ENCODE measurements around the gene TMEM87B. TPM values are rescaled to one million over a fixed set of nuclear protein-coding genes. Genes with fewer than 3 reads are reported as not detected.

The TMEM87B gene
- total and polyA plus RNA-seq, 2 experiments from 2014 or later, result 32.1 to 42.4 TPM

DNA sequence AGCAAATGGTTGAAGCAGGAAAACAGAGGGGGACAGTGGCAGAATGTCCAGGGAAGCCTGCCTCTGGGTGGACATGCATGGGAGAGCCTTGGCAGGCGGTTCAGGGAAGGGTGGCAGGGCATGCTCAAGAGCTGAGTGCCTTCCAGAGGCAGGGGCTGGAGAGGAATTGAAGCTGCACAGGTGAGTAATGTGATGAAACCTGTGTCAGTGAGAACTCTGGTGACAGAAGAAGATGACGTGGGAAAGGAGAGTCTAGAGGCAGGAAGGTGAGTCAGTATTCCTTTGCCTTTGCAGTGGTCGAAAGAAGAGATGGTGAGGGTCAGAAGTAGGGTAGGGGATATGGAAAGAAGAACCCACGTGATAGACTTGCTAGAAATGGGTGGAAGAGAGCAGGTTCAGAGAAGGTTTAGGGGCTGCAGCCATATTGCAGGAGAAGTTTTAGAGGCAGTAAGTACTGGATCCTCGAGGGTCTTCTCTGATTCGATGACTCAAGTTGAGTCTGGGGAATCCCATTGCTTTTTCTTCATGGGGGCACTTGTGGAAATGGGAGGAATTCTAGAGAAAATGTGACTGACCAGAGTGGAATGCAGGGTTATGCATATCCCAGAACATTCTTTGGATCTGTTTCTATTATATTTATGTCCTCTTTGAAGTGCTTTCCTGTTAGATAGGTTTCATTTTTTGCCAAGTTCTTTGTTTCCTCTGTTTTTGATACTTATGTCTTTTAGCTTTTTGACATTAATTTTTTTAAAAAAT is 37.4 kb downstream of the TMEM87B start:
- Histone ChIP-seq H3K4me1 (ENCODE audit: insufficient read depth) (peaks cover 30% of the 10 kb centered on the region), H2AFZ (no peak overlapping the region), H3K27ac (peak overlapping the region; percentile 23; the same call in 1 of the 2 replicates), H3K79me2 (ENCODE audit: insufficient read depth) (peaks cover 58% of the 10 kb centered on the region), H3K36me3 (ENCODE audit: low read depth) (peaks cover 40% of the 10 kb centered on the region), H3K4me3 (no peak overlapping the region), H3K9ac (no peak overlapping the region), H3K9me2 (ENCODE audit: insufficient read depth) (no peaks in the 10 kb centered on the region), H3F3A (ENCODE audit: insufficient read depth) (peaks cover 19% of the 10 kb centered on the region), H3K4me2 (ENCODE audit: unreplicated experiment) (peak overlapping the region; percentile 45), H4K20me1 (ENCODE audit: insufficient read depth) (no peaks in the 10 kb centered on the region), H3K27me3 (replicated peaks; ENCODE audit: insufficient read depth) (no peaks in the 10 kb centered on the region), H3K9me3 (ENCODE audit: low read depth) (no peaks in the 10 kb centered on the region)
- 72 to 82% methylated on average over 6 of the region's 6 CpGs for WGBS, 2 experiments (ENCODE audit: low coverage in 1 of 2, low lambda C conversion rate in 2 of 2, missing lambda C conversion rate in 2 of 2)
- TF ChIP-seq EZH2phosphoT487 (IDR thresholded peaks at IDR 0.05; ENCODE audit: insufficient read depth, low read depth) (no peak), EZH2 (IDR thresholded peaks at IDR 0.05; ENCODE audit: insufficient read depth, poor library complexity, severe bottlenecking) (no peak)
- DNase-seq, result peak; percentile 62
- in situ Hi-C loops (cut with MboI), result no loop called here

DNA sequence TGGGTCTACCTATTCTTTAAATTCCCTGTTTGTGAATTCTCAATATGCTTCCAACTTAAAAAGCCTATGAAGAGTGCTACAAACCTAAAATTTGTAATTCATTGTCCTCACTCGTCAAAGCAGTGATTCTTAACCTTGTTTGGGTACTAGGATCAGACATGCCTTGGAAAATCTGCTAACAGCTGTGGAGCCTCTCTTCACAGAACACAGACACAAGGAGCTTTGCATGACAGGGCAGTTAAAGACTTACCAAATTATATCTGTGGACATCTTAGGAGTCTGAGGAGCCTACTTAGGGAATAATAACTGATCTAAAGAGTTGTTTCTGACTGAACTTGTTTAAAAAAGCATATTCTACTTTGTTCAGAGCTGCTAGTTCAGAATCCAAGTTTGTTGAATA is 38.1 kb downstream of the TMEM87B start:
- WGBS, 2 experiments (ENCODE audit: low coverage in 1 of 2, low lambda C conversion rate in 2 of 2, missing lambda C conversion rate in 2 of 2), result 100% methylated on average over 1 of the region's 1 CpG
- Histone ChIP-seq H3K9ac (no peak overlapping the region), H3K27me3 (replicated peaks; ENCODE audit: insufficient read depth) (no peaks in the 10 kb centered on the region), H2AFZ (no peak overlapping the region), H3F3A (ENCODE audit: insufficient read depth) (peaks cover 19% of the 10 kb centered on the region), H3K4me1 (ENCODE audit: insufficient read depth) (peaks cover 30% of the 10 kb centered on the region), H3K27ac (peak overlapping the region; percentile 23; the same call in 1 of the 2 replicates), H3K79me2 (ENCODE audit: insufficient read depth) (peaks cover 50% of the 10 kb centered on the region), H4K20me1 (ENCODE audit: insufficient read depth) (no peaks in the 10 kb centered on the region), H3K4me3 (no peak overlapping the region), H3K9me3 (ENCODE audit: low read depth) (no peaks in the 10 kb centered on the region), H3K9me2 (ENCODE audit: insufficient read depth) (no peaks in the 10 kb centered on the region), H3K4me2 (ENCODE audit: unreplicated experiment) (peak overlapping the region; percentile 45), H3K36me3 (ENCODE audit: low read depth) (peaks cover 40% of the 10 kb centered on the region)
- DNase-seq, result peak; percentile 2
- in situ Hi-C loops (cut with MboI), result no loop called here
- no peak for TF ChIP-seq EZH2 (IDR thresholded peaks at IDR 0.05; ENCODE audit: insufficient read depth, poor library complexity, severe bottlenecking)
- TF ChIP-seq EZH2phosphoT487 (IDR thresholded peaks at IDR 0.05; ENCODE audit: insufficient read depth, low read depth), result no peak

DNA sequence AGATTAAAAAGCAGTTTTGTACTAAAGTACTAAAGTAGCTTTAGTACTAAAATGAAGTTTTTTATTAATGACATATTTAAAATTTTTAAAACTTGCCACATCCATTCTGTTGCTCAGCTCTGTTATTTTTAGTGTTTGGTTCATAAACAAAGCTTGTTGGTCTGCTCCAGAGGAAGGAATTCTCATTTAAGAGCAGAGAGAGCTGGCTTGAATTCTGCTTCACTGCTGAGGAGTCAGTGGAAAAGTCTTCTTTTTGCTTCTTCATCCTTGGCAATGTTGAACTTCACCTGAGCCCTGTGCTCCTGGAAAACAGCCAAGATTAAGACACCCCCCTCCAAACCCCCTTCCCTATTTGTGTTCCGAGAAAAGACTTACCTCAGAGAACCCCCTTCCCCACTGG is 40.6 kb downstream of the TMEM87B start:
- peaks cover 30% of the 10 kb centered on the region for H3K4me1 ChIP-seq (ENCODE audit: insufficient read depth)
- TF ChIP-seq EZH2 (IDR thresholded peaks at IDR 0.05; ENCODE audit: insufficient read depth, poor library complexity, severe bottlenecking), result no peak
- no peak for TF ChIP-seq EZH2phosphoT487 (IDR thresholded peaks at IDR 0.05; ENCODE audit: insufficient read depth, low read depth)
- peak overlapping the region; percentile 14; the same call in 1 of the 2 replicates for H2AFZ ChIP-seq
- peaks cover 41% of the 10 kb centered on the region for H3K36me3 ChIP-seq (ENCODE audit: low read depth)
- H3K4me2 ChIP-seq (ENCODE audit: unreplicated experiment), result peak overlapping the region; percentile 46
- 59 to 67% methylated on average over 1 of the region's 1 CpG for WGBS, 2 experiments (ENCODE audit: low coverage in 1 of 2, low lambda C conversion rate in 2 of 2, missing lambda C conversion rate in 2 of 2)
- no peak overlapping the region for H3K4me3 ChIP-seq
- H3K9me2 ChIP-seq (ENCODE audit: insufficient read depth), result no peaks in the 10 kb centered on the region
- no peaks in the 10 kb centered on the region for H3K9me3 ChIP-seq (ENCODE audit: low read depth)
- H3K27ac ChIP-seq, result peak overlapping the region; percentile 30
- H3K27me3 ChIP-seq (replicated peaks; ENCODE audit: insufficient read depth), result no peaks in the 10 kb centered on the region
- peak; percentile 33 for DNase-seq
- H3F3A ChIP-seq (ENCODE audit: insufficient read depth), result peaks cover 19% of the 10 kb centered on the region
- peaks cover 31% of the 10 kb centered on the region for H3K79me2 ChIP-seq (ENCODE audit: insufficient read depth)
- H4K20me1 ChIP-seq (ENCODE audit: insufficient read depth), result no peaks in the 10 kb centered on the region
- peak overlapping the region; percentile 6; the same call in 1 of the 2 replicates for H3K9ac ChIP-seq
- in situ Hi-C loops (cut with MboI), result no loop called here

DNA sequence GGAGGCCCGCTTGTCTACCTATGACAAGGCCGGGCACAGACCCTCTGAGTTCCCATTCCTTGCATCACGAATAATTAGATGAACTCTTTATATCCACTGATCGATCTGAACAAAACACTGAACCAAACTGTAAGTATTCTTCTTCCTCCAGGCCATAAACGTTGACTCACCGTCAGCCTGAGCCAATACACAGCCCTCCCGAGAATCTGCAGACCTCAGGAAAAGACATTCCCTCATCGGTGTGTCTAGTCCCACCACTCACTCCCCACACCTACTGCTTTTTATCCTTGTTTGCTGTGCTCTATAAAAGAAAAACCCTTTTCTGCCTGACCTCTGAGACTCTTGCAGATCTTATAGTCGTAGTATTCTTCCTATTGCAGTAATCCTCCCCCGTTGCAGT is 41.0 kb downstream of the TMEM87B start:
- WGBS, 2 experiments (ENCODE audit: low coverage in 1 of 2, low lambda C conversion rate in 2 of 2, missing lambda C conversion rate in 2 of 2), result 33 to 34% methylated on average over 10 of the region's 10 CpGs
- Histone ChIP-seq H3K9ac (peak overlapping the region; percentile 6; the same call in 1 of the 2 replicates), H3K9me3 (ENCODE audit: low read depth) (no peaks in the 10 kb centered on the region), H3F3A (ENCODE audit: insufficient read depth) (peaks cover 17% of the 10 kb centered on the region), H3K36me3 (ENCODE audit: low read depth) (peaks cover 43% of the 10 kb centered on the region), H3K79me2 (ENCODE audit: insufficient read depth) (peaks cover 27% of the 10 kb centered on the region), H4K20me1 (ENCODE audit: insufficient read depth) (no peaks in the 10 kb centered on the region), H2AFZ (peak overlapping the region; percentile 14), H3K27me3 (replicated peaks; ENCODE audit: insufficient read depth) (no peaks in the 10 kb centered on the region), H3K4me2 (ENCODE audit: unreplicated experiment) (peak overlapping the region; percentile 46), H3K9me2 (ENCODE audit: insufficient read depth) (no peaks in the 10 kb centered on the region), H3K4me1 (ENCODE audit: insufficient read depth) (peaks cover 30% of the 10 kb centered on the region), H3K4me3 (no peak overlapping the region), H3K27ac (peak overlapping the region; percentile 30)
- DNase-seq, result peak; percentile 63
- in situ Hi-C loops (cut with MboI), result no loop called here
- TF ChIP-seq EZH2 (IDR thresholded peaks at IDR 0.05; ENCODE audit: insufficient read depth, poor library complexity, severe bottlenecking), result no peak
- TF ChIP-seq EZH2phosphoT487 (IDR thresholded peaks at IDR 0.05; ENCODE audit: insufficient read depth, low read depth), result no peak

Data from GM23248 (cell line).